ENCODE data around the gene NFE2L1. TPM values are rescaled to one million over a fixed set of nuclear protein-coding genes. Genes with fewer than 3 reads are reported as not detected.

The NFE2L1 gene
- total RNA-seq, 1 donor from 2014 or later = 124 TPM

- no peak for DNase-seq (ENCODE audit: low spot score, unreplicated experiment)
- peaks cover 1% of the 10 kb centered on the region for H3K36me3 Mint-ChIP-seq (ENCODE audit: insufficient read depth)
- H3K4me3 Mint-ChIP-seq (ENCODE audit: low read depth) = peak overlapping the region; percentile 35
- H3K27ac Mint-ChIP-seq = no peak overlapping the region
- H3K9me3 Mint-ChIP-seq (ENCODE audit: low read depth) = no peaks in the 10 kb centered on the region
- TF ChIP-seq, protein P1, sequence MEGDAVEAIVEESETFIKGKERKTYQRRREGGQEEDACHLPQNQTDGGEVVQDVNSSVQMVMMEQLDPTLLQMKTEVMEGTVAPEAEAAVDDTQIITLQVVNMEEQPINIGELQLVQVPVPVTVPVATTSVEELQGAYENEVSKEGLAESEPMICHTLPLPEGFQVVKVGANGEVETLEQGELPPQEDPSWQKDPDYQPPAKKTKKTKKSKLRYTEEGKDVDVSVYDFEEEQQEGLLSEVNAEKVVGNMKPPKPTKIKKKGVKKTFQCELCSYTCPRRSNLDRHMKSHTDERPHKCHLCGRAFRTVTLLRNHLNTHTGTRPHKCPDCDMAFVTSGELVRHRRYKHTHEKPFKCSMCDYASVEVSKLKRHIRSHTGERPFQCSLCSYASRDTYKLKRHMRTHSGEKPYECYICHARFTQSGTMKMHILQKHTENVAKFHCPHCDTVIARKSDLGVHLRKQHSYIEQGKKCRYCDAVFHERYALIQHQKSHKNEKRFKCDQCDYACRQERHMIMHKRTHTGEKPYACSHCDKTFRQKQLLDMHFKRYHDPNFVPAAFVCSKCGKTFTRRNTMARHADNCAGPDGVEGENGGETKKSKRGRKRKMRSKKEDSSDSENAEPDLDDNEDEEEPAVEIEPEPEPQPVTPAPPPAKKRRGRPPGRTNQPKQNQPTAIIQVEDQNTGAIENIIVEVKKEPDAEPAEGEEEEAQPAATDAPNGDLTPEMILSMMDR (IDR thresholded peaks at IDR 0.05; ENCODE audit: unreplicated experiment) = no peak
- peaks cover 23% of the 10 kb centered on the region for H3K4me1 Mint-ChIP-seq (ENCODE audit: low read depth)
- peaks cover 14% of the 10 kb centered on the region for H3K27me3 Mint-ChIP-seq
These were observed 2.7 kb upstream of the NFE2L1 start for GRCh38 chr17:48045316-48046001.

GRCh38 chr17:48046296-48046695 lies 1.9 kb upstream of the NFE2L1 start:
- Mint-ChIP-seq H3K9me3 (ENCODE audit: low read depth) (no peaks in the 10 kb centered on the region), H3K4me1 (ENCODE audit: low read depth) (peaks cover 27% of the 10 kb centered on the region), H3K36me3 (ENCODE audit: insufficient read depth) (peaks cover 5% of the 10 kb centered on the region), H3K27me3 (peaks cover 11% of the 10 kb centered on the region), H3K27ac (peak overlapping the region; percentile 54), H3K4me3 (ENCODE audit: low read depth) (peak overlapping the region; percentile 86)
- TF ChIP-seq, protein P1 (IDR thresholded peaks at IDR 0.05; ENCODE audit: unreplicated experiment) = no peak
- no peak for DNase-seq (ENCODE audit: low spot score, unreplicated experiment)

DNA sequence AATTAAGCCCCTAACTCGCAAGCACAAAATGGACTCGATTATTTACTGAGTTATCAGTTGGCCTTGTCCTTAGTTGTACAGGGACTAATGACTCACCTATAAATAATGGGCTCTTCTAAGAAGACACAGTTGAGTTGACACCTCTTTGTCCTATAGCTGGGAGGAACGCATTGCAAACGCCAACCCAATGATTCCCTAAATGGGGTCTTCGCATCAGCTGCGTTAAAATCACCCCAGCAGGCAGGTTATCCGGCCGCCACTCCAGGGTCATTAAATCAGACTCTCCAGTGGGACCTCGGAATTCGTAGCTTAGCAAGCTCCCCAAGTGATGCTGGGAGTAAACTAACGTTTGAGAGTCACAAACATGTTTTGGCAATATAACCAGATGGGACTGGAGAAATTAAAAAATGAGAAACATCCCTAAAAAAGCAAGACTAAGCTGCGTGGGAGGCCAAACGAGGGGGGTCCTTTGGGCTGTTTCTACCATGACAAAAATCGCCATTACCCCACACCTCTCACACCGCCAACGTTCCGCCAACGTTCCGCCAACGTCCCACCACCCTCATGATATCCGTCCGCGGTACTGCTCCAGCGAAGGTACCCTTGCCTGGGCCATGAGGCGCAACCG lies 932 bp upstream of the NFE2L1 start:
- Mint-ChIP-seq H3K4me3 (ENCODE audit: low read depth) (peak overlapping the region; percentile 86), H3K9me3 (ENCODE audit: low read depth) (no peaks in the 10 kb centered on the region), H3K27me3 (peaks cover 7% of the 10 kb centered on the region), H3K4me1 (ENCODE audit: low read depth) (peaks cover 28% of the 10 kb centered on the region), H3K36me3 (ENCODE audit: insufficient read depth) (peaks cover 5% of the 10 kb centered on the region), H3K27ac (peak overlapping the region; percentile 99)
- DNase-seq (ENCODE audit: low spot score, unreplicated experiment) = no peak
- TF ChIP-seq, protein P1 (IDR thresholded peaks at IDR 0.05; ENCODE audit: unreplicated experiment) = no peak

DNA sequence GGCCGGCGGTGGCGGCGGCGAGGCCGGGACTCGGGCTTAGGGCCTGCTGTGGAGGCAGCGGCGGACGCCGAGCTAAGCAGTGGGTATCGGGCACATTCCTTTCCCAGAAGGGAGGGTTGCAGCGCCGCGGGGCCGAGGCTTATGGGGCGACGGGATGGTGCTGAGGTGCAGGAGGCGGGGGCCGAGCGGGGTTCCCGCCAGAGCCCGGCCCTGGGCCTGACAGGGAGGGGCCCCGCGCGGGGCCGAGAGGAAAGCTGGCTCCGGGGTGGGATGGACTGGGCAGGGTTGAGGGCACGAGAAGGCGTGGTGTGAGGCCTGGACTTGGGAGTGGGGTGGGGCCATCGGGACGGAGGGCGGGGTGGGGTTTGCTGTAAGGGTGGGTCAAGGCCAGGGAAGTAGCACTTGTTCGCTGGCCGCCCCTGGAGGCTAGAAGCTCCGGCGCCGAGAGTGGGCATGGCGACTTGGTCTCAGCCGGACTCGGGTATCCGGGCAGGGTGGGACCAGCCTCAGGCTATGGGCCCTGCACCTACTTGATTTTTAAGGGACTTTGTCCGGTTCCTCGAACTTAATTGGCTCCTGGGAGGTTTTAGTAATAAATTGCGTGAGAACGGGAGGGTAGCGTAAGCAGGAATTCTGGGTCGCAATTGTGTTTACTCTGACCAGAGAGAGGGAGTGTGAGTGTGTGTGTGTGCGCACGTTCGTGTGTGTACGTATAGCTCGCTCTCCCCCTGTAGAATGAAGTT lies 396 bp downstream of the NFE2L1 start:
- H3K27ac Mint-ChIP-seq = peak overlapping the region; percentile 99
- peaks cover 7% of the 10 kb centered on the region for H3K36me3 Mint-ChIP-seq (ENCODE audit: insufficient read depth)
- H3K27me3 Mint-ChIP-seq = peaks cover 2% of the 10 kb centered on the region
- H3K4me1 Mint-ChIP-seq (ENCODE audit: low read depth) = peaks cover 31% of the 10 kb centered on the region
- TF ChIP-seq, protein P1 (IDR thresholded peaks at IDR 0.05; ENCODE audit: unreplicated experiment) = no peak
- H3K9me3 Mint-ChIP-seq (ENCODE audit: low read depth) = no peaks in the 10 kb centered on the region
- peak; percentile 71 for DNase-seq (ENCODE audit: low spot score, unreplicated experiment)
- peak overlapping the region; percentile 86 for H3K4me3 Mint-ChIP-seq (ENCODE audit: low read depth)

- peaks cover 45% of the 10 kb centered on the region for H3K4me1 Mint-ChIP-seq (ENCODE audit: low read depth)
- no peaks in the 10 kb centered on the region for H3K9me3 Mint-ChIP-seq (ENCODE audit: low read depth)
- TF ChIP-seq, protein P1 (IDR thresholded peaks at IDR 0.05; ENCODE audit: unreplicated experiment) = no peak
- H3K4me3 Mint-ChIP-seq (ENCODE audit: low read depth) = no peak overlapping the region
- no peak for DNase-seq (ENCODE audit: low spot score, unreplicated experiment)
- peaks cover 15% of the 10 kb centered on the region for H3K36me3 Mint-ChIP-seq (ENCODE audit: insufficient read depth)
- no peak overlapping the region for H3K27ac Mint-ChIP-seq
- H3K27me3 Mint-ChIP-seq = no peaks in the 10 kb centered on the region
These were observed 3.1 kb downstream of the NFE2L1 start for GRCh38 chr17:48051283-48051682.

Data from progenitor cell of endocrine pancreas (in vitro differentiated cells).